EL (cell line): ENCODE results near the gene CGAS.
"Not testable (repeated sequence)": the region's sequence is repeated elsewhere in the genome, so short reads cannot be mapped to it uniquely, and the experiment has no call there.

Experiments used
- DNase-seq: peaks from one replicate; pipeline ENCODE4 v3.0.0-alpha.2; 2016

The CGAS gene

GRCh38 chr6:73394577-73395354 is 57.3 kb downstream of the CGAS start, which contains the start of gene DDX43:
DDX43 (plus strand) TSS chr6:73394828; CDS start chr6:73394906, 78 bp downstream.
- no peak for DNase-seq

- DNase-seq: peak; percentile 12
Measured at GRCh38 chr6:73393278-73393677, 58.8 kb downstream of the CGAS start.

GRCh38 chr6:73392188-73392587 is 59.9 kb downstream of the CGAS start:
- not testable (repeated sequence) for DNase-seq

- DNase-seq: no peak
Measured at GRCh38 chr6:73391675-73392074, 60.4 kb downstream of the CGAS start.

- no peak for DNase-seq
Measured at GRCh38 chr6:73389854-73390253, 62.2 kb downstream of the CGAS start.

GRCh38 chr6:73388800-73389512 is 63.1 kb downstream of the CGAS start:
- peak; percentile 79 for DNase-seq

- no peak for DNase-seq
Measured at GRCh38 chr6:73388433-73388799, 63.7 kb downstream of the CGAS start.

GRCh38 chr6:73382462-73383113 is 69.5 kb downstream of the CGAS start:
- DNase-seq: peak; percentile 45

- not testable (repeated sequence) for DNase-seq
Measured at GRCh38 chr6:73381531-73381930, 70.6 kb downstream of the CGAS start.

GRCh38 chr6:73377225-73377624 is 74.9 kb downstream of the CGAS start:
- no peak for DNase-seq

GRCh38 chr6:73375216-73375615 is 76.9 kb downstream of the CGAS start:
- DNase-seq: no peak
